Aorta (tissue), 5 donors: ENCODE data around the gene FOLH1. TPM values are rescaled to one million over a fixed set of nuclear protein-coding genes. Genes with fewer than 3 reads are reported as not detected.
"Not testable (repeated sequence)": the region's sequence is repeated elsewhere in the genome, so short reads cannot be mapped to it uniquely, and the experiment has no call there.

ENCODE experiments used
- ATAC-seq: fragments of 200-7000 bp; cut with Tn5 transposase; one replicate; pipeline ENCODE4 v1.9.1; 2022; ENCODE audit warnings: moderate library complexity; ENCODE audit not compliant: low FRiP score
- DNase-seq, 2 donors: peaks; one replicate each; pipeline ENCODE4 v3.0.0-alpha.2; 2020
- H3K27ac ChIP-seq, 2 donors: one replicate each; pipeline ENCODE4 v1.5.1; 2013; ENCODE audit warnings: low read length in 2 of 2, mild to moderate bottlenecking in 2 of 2, moderate library complexity in 2 of 2, control low read depth in 1 of 2, inconsistent platforms in 1 of 2, low read depth in 1 of 2
- H3K27me3 ChIP-seq, 2 donors: one replicate each; pipeline ENCODE4 v1.6.1; 2013; ENCODE audit warnings: control low read depth in 1 of 2, low read length in 1 of 2, mild to moderate bottlenecking in 1 of 2, moderate library complexity in 1 of 2; ENCODE audit not compliant: insufficient read depth in 2 of 2, control insufficient read depth in 1 of 2
- H3K36me3 ChIP-seq, 2 donors: one replicate each; pipeline ENCODE4 v1.6.1; 2013; ENCODE audit warnings: control low read depth in 1 of 2, low read length in 1 of 2, mild to moderate bottlenecking in 1 of 2; ENCODE audit not compliant: insufficient read depth in 2 of 2, control insufficient read depth in 1 of 2
- H3K4me1 ChIP-seq, 2 donors: one replicate each; pipeline ENCODE4 v1.6.1; 2013; ENCODE audit warnings: low read length in 2 of 2, control low read depth in 1 of 2, mild to moderate bottlenecking in 1 of 2, moderate library complexity in 1 of 2; ENCODE audit not compliant: insufficient read depth in 2 of 2, control insufficient read depth in 1 of 2
- H3K4me3 ChIP-seq, 2 donors: one replicate each; pipeline ENCODE4 v1.5.1; 2013; ENCODE audit warnings: low read length in 2 of 2, control low read depth in 1 of 2, mild to moderate bottlenecking in 1 of 2
- H3K9me3 ChIP-seq: one replicate; pipeline ENCODE4 v1.6.1; 2013; ENCODE audit warnings: mild to moderate bottlenecking, low read length; ENCODE audit not compliant: control insufficient read depth
- WGBS, 2 donors: extraction: QIAGEN DNeasy Blood & Tissue Kit; methylation state at CpG; one replicate each; pipeline ENCODE4 v1.1.7; 2013; 5-methylcytosine and 5-hydroxymethylcytosine counted together
- intact Hi-C, 2 donors: fragments of 100-400 bp; cut with DNase I; formaldehyde crosslinking; loops; one replicate each; pipeline versions ENCODE4 v1.14.2 to v1.15.0; 2022
- polyA plus RNA-seq, 2 donors: library from polyadenylated mRNA; stranded (reverse); fragments of 200-250 nt; gene quantifications; one replicate each; pipeline ENCODE4 v1.2.3, GENCODE V29; 2013
- total RNA-seq, 2 donors: library from RNA; stranded (reverse); fragmentation: NEBNext Ultra II Directional; extraction: Animal tissue kit (Norgen Biotek cat#: 25700); gene quantifications; one replicate each; pipeline ENCODE4 v1.2.1, GENCODE V29; 2021
- donor health status: healthy with polysubstance abuse.
- donor health status: Bipolar disorder and iron deficiency.
- donor health status: DM: no; HTN: no; CAD: no.
- donor health status: DM: no; HTN: no; CAD: no.
- donor health status: DM: yes; HTN: yes; CAD: no.

The FOLH1 gene
- total and polyA plus RNA-seq, 4 donors: 1.6 to 17.3 (median 1.9) TPM; not detected in 1

DNA sequence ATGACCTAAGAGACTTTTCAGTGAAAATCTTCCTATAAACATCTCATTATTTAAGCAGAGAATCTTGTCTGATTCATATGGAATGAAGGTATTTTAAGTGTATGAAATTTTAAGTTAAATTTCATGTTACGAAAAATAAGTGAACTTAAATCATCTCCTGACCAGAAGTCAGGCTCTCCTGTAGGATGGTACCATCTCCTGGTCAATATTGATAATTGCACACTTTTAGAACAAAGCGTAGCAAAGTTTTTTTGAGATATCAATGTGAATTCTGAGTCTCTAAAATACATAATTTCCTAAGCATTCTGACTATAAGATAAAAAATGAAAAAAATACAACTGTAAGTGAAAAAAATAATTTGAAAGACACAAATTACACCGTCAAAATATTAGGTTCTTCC, 38.8 kb downstream of the FOLH1 start:
- H3K27ac ChIP-seq, H3K9me3 ChIP-seq, H3K4me3 ChIP-seq, H3K36me3 ChIP-seq, intact Hi-C loops, H3K4me1 ChIP-seq, H3K27me3 ChIP-seq, ATAC-seq, DNase-seq: not testable (repeated sequence)
- 77 to 79% methylated on average over 3 of the region's 3 CpGs for WGBS, 2 donors

DNA sequence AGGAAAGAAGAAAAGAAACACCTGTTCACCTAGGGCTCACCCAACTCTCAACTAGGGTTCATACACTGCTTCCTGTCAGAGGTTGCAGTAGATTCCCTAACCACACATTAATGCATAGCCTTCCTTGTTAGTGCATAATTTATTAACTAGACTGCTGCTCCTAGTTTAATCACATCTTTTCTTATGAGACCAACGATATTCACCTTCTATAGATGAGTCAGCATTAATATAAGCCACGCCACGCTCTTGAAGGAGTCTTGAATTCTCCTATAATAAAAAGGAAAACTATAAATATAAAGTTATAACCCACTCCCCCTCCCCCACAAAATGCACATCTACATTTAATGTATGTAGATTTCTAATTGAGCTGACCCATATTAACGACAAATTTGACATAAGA, 39.4 kb downstream of the FOLH1 start:
- ATAC-seq, intact Hi-C loops: not testable (repeated sequence)
- WGBS, 2 donors: 87 to 88% methylated on average over 4 of the region's 4 CpGs

DNA sequence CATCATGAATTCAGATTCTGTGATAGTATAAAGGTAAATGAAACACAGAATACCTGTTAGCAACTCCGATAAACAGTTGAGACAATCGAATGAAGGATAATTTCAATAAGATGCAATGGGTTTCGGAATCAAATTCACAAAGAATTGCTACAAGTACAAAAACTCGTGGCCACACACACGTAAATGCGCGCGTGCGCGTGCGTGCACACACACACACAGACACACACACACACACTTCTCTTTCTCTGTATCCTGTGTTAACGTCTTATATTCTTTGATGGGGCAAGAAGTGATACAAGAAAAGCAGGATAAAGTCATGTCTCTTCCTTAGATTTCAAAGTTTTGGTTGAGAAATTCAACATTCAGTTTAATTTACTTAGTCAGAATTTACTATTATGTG, 57.2 kb downstream of the FOLH1 start:
- H3K36me3 ChIP-seq: no peaks in the 10 kb centered on the region
- H3K9me3 ChIP-seq: no peaks in the 10 kb centered on the region
- DNase-seq (no peak), ATAC-seq (no peak)
- 80 to 82% methylated on average over 12 of the region's 12 CpGs for WGBS, 2 donors
- no peak overlapping the region for H3K4me3 ChIP-seq
- no peak overlapping the region for H3K27ac ChIP-seq
- intact Hi-C loops: no loop called here
- H3K27me3 ChIP-seq: no peaks in the 10 kb centered on the region
- no peaks in the 10 kb centered on the region for H3K4me1 ChIP-seq

More for the DNA sequence above, 39.4 kb downstream of the FOLH1 start:
- DNase-seq, H3K36me3 ChIP-seq, H3K27me3 ChIP-seq, H3K27ac ChIP-seq, H3K4me3 ChIP-seq, H3K9me3 ChIP-seq, H3K4me1 ChIP-seq: not testable (repeated sequence)

DNA sequence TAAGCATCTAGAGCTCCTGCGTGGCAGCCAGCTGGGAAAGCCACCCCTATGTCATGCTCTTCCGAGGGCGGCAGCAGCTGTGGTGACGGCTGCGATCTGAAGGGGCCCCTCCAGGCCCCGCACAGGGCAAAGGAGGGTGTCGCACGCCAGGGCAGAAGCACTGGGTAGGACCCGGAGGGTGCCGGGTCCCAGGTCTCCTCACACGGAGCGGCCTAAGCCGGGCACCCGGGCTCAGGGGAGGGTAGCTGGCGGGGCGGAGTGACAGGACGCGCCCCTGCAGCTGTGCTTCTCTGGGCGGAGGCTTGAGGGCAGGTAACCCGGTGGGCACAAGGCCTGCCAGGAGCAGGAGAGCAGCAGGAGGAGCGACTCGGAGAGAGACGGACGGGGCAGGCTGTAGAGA, 106.0 kb downstream of the FOLH1 start:
- intact Hi-C loops, H3K9me3 ChIP-seq, DNase-seq, H3K4me1 ChIP-seq, H3K27ac ChIP-seq, ATAC-seq, H3K27me3 ChIP-seq, H3K36me3 ChIP-seq, H3K4me3 ChIP-seq: not testable (repeated sequence)
- WGBS, 2 donors: 90 to 93% methylated on average over 21 to 24 of the region's 24 CpGs

Other genes with a start within 250 kb of the FOLH1 start
- gene TRIM51G, start 224.7 kb downstream of the FOLH1 start, total RNA-seq: not detected
- not detected for gene TRIM51G, start 224.7 kb downstream of the FOLH1 start, polyA plus RNA-seq
- gene TRIM49B, start 179.8 kb downstream of the FOLH1 start, total RNA-seq: not detected
- 1 to 10 TPM in 1 of 2 donors, not detected in 1; 1.0 TPM for gene TRIM49B, start 179.8 kb downstream of the FOLH1 start, polyA plus RNA-seq
- not detected for gene TRIM64C, start 149.5 kb downstream of the FOLH1 start, total RNA-seq
- gene TRIM64C, start 149.5 kb downstream of the FOLH1 start, polyA plus RNA-seq: not detected